Measurements from ENCODE around the gene ZNF593OS.

The ZNF593OS gene

DNA sequence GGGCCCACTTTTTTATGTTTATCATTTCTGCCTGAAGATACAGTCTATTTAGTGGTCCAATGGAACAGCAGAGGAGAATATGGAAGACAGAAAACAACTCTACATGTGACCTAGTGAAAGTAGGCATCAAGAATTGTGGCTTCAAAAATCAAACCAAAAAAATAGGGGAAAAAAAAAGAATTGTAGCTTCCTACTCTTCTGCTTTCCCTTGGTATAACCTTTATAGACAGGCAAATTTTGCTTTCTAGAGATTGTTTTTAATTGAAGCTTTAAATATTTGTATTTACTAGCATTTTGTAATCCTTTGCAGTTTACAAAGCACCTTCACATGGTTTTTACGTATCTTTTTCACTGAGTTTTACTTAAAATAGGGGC lies 45.7 kb downstream of the ZNF593OS start:
- DNase-seq = no peak

GRCh38 chr1:26125382-26125781 lies 46.2 kb downstream of the ZNF593OS start:
- no peak for DNase-seq

DNA sequence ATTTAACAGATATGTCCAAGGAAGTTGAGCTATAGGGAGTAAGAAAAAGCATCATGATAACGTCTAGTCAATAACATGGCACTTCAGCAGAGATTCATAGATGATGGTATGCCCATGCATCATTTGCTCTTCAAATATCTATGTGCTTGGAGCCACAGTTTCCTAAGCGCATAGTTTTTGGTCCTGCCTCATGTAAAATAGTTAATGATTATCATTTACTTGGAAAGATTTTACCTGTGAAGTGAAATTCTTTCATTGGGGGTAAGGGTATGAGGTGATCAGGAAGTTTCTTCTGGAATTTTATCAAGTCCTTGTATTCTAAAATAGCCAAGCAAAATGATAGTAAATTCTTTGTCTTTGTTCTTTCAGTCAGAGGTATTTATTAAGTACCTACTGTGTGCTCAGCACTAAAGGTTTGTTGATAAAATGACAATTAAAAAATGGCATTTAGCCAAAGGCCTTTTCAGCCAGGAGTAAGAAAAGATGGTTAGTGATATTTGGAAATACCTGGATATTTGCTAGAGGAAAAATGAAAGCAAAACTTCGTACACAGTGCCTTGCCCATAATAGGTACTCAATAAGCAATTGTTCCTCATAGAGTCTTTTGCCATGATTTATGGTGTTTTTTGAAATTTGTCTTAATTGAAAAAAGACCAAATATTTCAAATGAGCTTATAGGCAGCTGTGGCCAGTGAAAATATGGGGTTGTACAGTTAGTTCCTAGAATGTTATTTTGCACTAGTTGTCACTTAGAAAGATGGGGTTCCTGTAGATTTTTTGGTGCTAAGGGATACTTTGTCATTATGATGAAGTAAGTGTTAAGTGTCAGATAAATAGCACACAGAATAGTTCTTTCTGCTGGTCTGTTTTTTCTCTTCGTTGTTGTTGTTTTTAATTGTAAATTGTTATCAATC lies 47.0 kb downstream of the ZNF593OS start:
- no peak for DNase-seq

DNA sequence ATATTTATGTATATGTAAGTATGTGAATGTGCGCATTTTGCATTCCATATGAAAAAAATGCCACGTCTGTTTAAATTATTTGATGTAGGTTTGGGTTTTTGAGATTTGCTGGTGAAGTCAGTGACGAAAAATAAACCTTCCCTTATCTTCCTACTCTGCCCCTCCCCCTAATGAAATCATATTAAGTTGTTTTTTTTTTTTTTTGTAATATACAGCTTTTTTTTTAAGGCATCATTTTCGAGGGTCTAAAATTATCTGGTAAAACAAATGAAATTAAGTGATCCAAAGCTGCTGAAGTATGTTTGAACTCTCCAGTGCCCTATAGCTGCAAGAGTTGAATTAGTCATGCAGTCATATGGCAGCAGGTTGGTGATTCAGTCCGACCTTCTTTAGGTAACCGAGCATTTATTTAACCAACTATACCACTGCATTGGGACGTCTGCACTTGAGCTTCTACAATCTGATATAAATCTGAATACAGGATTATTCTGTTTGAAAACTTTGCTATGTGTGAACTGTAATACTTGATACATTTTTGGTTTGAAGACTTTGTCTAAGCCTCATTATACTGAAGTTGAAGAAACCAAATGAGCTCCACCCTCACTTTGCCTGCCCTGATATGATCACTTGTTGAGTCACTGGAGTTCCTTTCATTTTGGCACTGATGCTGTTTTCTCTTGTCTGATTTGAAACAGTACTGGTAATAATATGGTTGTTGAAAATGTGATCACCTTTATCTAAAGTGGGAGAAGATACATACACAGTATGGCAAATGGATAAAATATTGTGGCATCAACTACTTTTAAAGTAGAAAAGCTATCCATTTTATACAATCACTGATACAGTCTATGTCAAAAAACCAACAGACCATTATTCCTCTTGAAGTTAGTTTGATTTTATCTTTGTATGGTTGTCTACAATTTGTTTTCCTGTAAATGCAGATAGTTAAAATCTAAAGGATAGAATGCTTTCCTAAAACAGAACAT lies 48.4 kb downstream of the ZNF593OS start:
- no peak for DNase-seq

GRCh38 chr1:26121854-26122773 lies 49.5 kb downstream of the ZNF593OS start:
- DNase-seq = no peak

DNA sequence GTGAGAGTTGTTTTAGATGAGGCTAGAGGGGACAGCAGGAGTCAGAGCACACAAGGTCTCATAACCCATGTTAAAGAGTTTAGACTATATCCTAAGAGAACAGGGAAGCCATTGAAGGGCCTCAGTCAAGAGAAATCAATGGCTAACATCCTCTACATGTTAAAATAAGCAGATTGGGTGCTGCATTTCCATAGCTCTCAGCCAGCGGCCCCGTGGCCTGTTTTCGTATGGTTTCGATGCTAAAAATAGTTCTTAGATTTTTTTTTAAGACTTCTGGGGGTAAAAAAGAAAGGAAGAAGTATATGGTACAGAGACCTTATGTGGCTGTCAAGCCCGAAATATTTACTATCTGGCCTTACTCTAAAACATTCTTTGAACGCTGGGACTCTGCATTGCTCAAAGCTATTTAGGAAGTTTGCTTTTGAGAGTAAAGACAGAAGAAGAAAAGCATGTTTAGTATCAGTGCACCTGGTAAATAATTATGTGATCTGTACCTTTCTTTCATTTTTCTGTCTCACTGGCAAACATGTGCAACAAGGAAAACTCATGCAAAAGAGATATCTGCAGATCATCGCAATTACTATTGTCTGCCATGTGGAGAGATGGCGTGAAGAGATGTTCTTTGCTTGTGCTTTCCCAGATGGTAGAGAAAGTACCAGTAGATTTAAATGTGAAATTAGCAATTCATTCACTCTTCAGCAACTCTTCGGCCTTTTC lies 51.6 kb downstream of the ZNF593OS start:
- no peak for DNase-seq
